GM19043 (cell line): ENCODE data around the gene ZDHHC20.

ENCODE experiments used
- ATAC-seq: cut with Tn5 transposase; IDR thresholded peaks from one replicate; pipeline ENCODE4 v1.9.1; 2021; ENCODE audit warnings: low read depth; ENCODE audit not compliant: unreplicated experiment

ZDHHC20 gene

GRCh38 chr13:21458813-21459701, at the start of gene ZDHHC20:
ZDHHC20 (minus strand) TSS chr13:21459303; CDS start chr13:21459171, 132 bp downstream.
- peak; percentile 84 for ATAC-seq

- no peak for ATAC-seq
Measured at GRCh38 chr13:21504379-21504778, 45.3 kb upstream of the ZDHHC20 start.

DNA sequence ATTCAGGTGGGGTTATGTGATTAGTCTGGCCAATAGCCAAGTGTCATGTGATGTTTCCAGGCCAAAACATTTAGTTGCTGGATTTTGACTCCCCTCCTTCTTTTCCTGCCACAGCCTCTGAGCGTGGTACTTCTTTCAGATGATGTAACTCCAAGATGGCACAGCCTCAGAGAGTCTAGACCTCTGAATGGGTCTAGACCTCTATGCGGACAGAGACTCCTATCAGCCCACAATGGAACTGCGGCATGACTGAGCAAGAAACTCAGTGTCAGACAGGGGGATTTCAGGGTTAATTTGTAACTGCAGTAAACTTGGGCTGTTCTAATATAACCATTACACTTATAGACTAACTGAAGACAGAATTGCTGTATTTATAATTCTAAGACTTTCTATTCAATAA, 42.6 kb upstream of the ZDHHC20 start:
- ATAC-seq: no peak

DNA sequence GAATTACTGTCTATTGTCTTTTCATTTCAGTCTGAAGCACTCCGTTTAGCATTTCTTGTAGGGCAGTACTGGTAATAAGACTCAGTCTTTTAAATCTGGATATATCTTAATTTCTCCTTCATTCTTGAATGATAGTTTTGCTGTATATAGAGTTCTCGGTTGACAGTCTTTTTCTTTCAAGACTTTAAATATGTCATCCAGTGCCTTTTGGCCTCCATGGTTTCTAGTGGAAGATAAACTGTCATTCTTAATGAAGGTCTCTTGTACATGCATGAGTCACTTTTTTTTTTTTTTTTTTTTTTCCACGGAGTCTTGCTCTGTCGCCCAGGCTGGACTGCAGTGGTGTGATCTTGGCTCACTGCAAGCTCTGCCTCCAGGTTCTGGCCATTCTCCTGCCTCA, 27.2 kb upstream of the ZDHHC20 start:
- ATAC-seq: no peak

- no peak for ATAC-seq
Measured at GRCh38 chr13:21483748-21484147, 24.6 kb upstream of the ZDHHC20 start.

GRCh38 chr13:21481359-21481758, 22.3 kb upstream of the ZDHHC20 start:
- ATAC-seq: no peak

DNA sequence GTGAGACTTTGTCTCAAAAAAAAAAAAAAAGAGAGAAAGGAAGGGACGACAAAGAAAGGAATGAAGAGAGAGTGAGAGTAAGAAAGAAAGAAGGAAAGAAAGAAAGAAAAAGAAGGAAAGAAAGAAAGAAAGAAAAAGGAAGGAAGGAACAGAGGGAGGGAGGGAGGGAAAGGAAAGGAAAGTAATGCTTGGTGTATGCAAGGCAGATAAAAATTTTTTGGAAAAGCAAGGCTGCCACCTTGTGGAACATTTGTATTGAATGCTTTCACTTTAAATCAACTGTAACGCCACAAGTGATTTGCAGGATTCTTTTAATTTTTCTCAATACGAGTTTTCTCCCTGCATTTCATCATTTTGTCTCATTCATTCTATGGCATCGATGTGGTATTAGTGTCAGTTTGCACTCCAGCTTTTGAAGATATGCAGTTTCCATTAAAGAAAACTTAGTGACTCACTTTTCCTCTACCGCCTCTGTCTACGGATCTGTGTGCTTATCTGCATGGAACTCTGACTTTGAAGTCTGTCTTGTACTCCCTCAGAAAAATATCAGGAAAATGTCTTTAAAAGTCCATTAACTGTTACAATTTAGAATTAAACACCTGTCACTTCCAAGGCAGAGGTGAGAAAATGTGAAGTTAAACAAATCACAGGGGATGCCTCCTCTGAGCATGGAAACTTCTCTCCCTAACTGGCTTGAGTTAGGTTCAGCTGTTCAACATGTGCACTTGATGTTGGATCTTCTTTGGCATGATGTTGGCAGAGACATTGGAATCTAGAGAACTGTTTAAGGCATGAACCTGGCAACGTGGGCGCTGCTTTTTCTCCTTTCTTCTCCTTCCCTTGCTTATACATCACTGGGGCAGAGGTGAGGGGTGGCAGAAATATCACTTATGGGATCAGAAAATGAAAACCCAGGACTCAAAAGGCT, 20.0 kb upstream of the ZDHHC20 start:
- no peak for ATAC-seq

- peak; percentile 88 for ATAC-seq
Measured at GRCh38 chr13:21476893-21477472, 17.9 kb upstream of the ZDHHC20 start.

DNA sequence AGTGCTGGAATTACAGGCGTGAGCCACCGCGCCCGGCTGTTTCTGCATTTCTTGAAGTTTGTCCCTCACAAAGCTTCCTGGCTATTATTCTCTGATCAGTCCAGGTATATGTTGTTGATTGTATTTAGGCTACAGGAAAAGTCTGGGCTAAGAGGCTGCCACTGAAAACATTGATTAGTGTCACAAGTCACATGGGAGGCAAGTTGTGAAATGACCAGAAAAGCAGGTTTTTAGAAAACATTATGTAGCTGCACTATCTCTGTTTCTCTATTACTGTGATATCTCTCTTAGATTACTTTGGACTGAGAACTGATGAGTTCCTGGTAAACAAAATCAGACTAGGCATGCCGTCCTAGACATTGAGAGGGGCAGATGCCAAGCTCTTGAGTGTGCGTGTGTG, 16.0 kb upstream of the ZDHHC20 start:
- no peak for ATAC-seq

DNA sequence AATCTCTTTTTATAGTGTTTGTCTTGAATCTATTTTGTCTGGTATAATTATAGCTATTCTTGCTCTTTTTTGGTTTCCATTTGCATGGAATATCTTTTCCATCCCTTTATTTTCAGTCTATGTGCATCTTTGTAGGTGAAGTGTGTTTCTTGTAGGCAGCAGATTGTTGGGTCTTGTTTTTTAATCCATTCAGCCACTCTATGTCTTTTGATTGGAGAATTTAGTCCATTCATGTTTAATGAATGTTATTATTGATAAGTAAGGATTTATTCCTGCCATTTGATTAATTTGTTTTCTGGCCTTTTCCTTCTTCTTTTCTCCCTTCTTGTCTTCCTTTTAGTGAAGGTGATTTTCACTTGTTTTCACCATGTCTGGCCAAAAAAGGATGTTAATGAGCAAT, 11.7 kb upstream of the ZDHHC20 start:
- ATAC-seq: no peak

- ATAC-seq: no peak
Measured at GRCh38 chr13:21466527-21466926, 7.4 kb upstream of the ZDHHC20 start.

DNA sequence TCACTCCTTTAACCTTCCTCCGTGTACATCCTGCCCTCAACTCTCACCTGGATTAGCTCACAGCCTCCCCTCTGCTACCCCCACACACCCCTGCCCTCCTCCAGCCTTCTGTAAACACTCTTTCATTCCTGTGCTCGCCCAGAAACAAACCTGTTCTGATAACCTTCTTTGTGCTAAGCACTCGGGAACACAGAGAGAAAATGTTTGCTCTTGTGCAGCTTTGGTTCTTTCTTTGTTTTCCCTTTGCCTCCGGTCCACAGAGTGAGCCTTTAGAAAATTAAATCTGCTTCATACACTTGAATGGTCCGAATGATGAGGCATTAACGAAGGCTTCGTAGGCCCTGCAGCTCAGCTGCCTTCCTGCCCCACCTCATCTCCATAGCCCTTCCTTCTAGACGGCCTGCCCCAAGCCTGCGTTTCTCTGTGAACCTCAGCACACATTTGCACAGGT, 6.6 kb upstream of the ZDHHC20 start:
- ATAC-seq: no peak

GRCh38 chr13:21463424-21463823, 4.3 kb upstream of the ZDHHC20 start:
- no peak for ATAC-seq

DNA sequence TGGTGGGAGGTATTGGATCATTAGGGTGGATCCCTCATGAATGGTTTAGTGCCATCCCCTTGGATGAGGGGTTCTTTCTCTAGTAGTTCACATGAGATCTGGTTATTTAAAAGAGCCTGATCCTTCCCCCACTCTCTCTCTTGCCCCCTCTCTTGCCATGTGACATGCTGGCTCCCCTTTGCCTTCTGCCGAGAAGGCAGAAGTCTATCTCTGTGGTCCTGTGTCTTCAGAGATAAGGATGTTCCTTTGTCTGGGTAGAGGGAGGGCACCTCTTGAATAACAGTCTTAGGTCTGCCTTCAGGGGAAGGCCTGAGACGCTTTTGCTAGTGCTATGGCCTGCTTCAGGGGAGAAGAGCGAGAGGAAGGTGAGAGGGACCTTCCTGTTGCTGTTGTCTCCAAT, 2.0 kb upstream of the ZDHHC20 start:
- ATAC-seq: no peak

DNA sequence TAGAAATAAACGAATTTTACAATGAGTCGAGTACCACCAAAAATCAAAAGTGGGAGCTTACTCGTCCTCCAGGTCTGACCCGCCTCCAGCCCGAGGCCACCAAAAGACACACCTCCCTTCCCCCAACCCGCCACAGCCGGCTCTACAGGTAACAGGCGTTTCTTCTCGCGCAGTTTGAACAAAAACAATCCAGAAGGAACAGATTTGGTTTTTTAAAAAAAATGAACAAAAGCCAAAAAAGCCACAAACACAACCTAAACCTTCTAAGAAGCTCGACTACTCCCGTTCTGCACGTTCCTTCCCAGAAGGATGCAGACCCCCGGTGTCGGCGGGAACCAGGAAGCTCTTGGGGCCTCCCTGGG, 671 bp downstream of the ZDHHC20 start:
- ATAC-seq: peak; percentile 39

DNA sequence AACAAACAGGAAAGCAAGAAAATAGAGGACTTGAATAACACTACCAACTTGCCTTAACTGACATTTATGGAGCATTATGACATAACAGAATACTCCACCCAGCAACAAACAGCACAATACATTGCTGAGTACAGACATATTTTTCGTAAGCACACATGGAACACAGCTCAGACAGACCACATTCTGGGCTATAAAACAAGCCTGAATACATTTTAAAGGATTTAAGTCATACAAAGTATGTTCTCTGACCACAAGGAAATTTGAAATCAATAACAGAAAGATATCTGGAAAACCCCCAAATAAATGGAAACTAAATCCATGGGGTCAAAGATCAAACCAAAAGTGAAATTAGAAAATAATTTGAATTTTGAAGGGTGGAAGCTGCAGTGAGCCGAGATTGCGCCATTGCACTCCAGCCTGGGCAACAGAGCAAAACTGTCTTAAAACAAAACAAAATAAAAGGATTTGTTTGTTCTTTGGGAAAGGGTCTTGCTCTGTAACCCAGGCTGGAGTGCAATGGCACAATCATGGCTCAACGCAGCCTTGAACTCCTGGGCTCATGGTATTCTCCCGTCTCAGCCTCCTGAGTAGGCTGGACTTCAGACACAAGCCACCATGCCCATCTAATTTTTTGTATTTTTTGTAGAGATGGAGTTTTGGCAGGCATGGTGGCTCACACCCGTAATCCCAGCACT, 5.6 kb downstream of the ZDHHC20 start:
- ATAC-seq: no peak

- no peak for ATAC-seq
Measured at GRCh38 chr13:21450936-21451335, 8.2 kb downstream of the ZDHHC20 start.

DNA sequence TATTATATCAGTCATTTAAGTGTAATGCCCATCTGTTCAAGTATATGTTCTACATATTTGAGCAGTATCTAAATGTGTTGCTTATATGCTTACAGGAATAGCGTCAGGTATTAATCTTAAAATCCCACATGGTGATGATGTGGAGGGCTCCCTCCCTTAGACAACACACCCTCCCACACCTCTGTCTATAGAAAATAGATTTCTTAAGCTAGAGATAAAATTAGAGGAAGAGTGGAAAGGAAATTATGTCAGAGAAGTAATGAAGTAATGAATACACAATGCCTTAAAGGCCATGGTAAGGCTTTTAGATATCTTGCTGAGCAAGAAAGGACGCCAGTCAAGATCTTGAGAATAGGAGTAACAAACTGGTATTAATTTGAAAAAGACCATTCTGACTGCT, 12.4 kb downstream of the ZDHHC20 start:
- no peak for ATAC-seq

- no peak for ATAC-seq
Measured at GRCh38 chr13:21445759-21446158, 13.3 kb downstream of the ZDHHC20 start.

GRCh38 chr13:21443171-21443570, 15.9 kb downstream of the ZDHHC20 start:
- ATAC-seq: no peak
